ENCODE results near the gene DPF3.

Gene DPF3

DNA sequence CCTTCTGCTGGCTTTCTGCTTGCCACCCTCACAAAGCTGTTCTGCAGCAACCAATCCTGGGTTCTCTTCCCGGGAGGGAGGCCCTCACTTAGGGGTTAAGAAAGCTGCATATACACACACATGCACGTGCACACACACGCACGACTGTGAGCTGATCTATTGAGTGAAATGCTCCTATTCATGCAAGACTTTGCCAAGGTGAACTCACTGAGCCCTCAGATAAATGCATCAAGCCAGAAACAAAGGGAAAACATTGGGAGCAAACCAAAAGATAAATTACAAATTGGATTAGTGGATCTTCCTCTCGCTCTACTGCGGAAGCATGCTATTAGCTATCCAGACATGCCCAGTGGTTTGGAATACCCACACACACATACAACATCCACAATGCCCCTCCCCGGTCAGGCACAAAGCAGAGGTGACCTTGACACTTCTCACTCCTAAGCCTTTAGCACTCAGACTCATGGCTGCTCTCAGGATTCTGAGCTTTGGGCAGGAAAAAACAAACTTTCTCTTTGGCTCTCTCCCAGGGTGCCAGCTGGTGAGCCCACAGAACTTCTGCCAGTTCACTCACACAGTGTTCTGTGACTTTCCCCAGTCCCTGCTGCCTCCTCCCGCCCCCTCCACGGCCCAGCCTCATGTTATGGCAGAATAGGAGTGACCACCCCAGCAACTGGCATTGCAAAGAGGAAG is 320.0 kb downstream of the DPF3 start:
- Mint-ChIP-seq H3K27ac (no peak overlapping the region), H3K36me3 (no peaks in the 10 kb centered on the region), H3K27me3 (peaks cover 3% of the 10 kb centered on the region), H3K4me1 (peaks cover 10% of the 10 kb centered on the region), H3K4me3 (no peak overlapping the region), H3K9me3 (peaks cover 5% of the 10 kb centered on the region)
- no peak for ATAC-seq (ENCODE audit: low read depth)
- no peak for DNase-seq (ENCODE audit: low spot score in 2 of 2)
